Measurements from ENCODE around the gene ZFPM1.

DNA sequence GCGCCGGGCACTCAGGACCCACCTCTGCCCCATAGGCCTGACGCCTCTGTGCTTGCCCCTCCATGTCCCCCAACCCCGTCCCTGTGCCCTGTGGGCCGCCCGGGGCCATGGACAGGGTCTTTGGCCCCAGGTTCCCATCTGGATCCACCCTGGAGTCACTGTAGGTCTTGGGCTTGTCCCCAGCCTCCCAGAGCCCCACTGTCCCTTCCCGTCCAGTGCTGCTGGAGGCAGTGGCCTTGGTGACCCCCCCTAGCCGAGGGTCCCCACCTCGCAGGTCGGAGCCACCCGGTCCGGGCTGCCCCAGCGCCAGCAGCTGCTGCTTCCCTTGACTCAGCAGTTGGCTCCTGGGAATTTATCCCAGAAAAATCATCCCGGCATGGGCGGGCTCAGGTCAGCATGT lies 49.3 kb downstream of the ZFPM1 start:
- no peak for TF ChIP-seq POLR2A (IDR thresholded peaks at IDR 0.05)
- TF ChIP-seq, protein P1, sequence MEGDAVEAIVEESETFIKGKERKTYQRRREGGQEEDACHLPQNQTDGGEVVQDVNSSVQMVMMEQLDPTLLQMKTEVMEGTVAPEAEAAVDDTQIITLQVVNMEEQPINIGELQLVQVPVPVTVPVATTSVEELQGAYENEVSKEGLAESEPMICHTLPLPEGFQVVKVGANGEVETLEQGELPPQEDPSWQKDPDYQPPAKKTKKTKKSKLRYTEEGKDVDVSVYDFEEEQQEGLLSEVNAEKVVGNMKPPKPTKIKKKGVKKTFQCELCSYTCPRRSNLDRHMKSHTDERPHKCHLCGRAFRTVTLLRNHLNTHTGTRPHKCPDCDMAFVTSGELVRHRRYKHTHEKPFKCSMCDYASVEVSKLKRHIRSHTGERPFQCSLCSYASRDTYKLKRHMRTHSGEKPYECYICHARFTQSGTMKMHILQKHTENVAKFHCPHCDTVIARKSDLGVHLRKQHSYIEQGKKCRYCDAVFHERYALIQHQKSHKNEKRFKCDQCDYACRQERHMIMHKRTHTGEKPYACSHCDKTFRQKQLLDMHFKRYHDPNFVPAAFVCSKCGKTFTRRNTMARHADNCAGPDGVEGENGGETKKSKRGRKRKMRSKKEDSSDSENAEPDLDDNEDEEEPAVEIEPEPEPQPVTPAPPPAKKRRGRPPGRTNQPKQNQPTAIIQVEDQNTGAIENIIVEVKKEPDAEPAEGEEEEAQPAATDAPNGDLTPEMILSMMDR (IDR thresholded peaks at IDR 0.05 in 8 of 11, conservative IDR thresholded peaks at IDR 0.05 in 3 of 11): no peak
- no peak for TF ChIP-seq POLR2AphosphoS5 (IDR thresholded peaks at IDR 0.05)
